GM12891 (cell line): ENCODE measurements around the gene NUBP2.

ENCODE experiments used
- PAX5 ChIP-seq: IDR thresholded peaks from 2 replicates; pipeline ENCODE4 v1.6.1; 2011; ENCODE audit warnings: low read length, moderate library complexity, mild to moderate bottlenecking; ENCODE audit not compliant: insufficient read depth, severe bottlenecking
- POLR2A ChIP-seq: IDR thresholded peaks from 2 replicates; pipeline ENCODE4 v1.6.1; 2011; ENCODE audit warnings: low read depth, low read length, control low read depth
- POLR2AphosphoS5 ChIP-seq: IDR thresholded peaks from 2 replicates; pipeline ENCODE4 v1.6.1; 2011; ENCODE audit warnings: low read depth, low read length, control low read depth
- POU2F2 ChIP-seq: IDR thresholded peaks from 2 replicates; pipeline ENCODE4 v1.6.1; 2011; ENCODE audit warnings: low read depth, mild to moderate bottlenecking, control low read depth, low read length, moderate library complexity
- SPI1 ChIP-seq: IDR thresholded peaks from 2 replicates; pipeline ENCODE4 v1.6.1; 2011; ENCODE audit warnings: low read depth, low read length, control low read depth
- TAF1 ChIP-seq: IDR thresholded peaks from 2 replicates; pipeline ENCODE4 v1.6.1; 2011; ENCODE audit warnings: low read depth, low read length, control low read depth

DNA sequence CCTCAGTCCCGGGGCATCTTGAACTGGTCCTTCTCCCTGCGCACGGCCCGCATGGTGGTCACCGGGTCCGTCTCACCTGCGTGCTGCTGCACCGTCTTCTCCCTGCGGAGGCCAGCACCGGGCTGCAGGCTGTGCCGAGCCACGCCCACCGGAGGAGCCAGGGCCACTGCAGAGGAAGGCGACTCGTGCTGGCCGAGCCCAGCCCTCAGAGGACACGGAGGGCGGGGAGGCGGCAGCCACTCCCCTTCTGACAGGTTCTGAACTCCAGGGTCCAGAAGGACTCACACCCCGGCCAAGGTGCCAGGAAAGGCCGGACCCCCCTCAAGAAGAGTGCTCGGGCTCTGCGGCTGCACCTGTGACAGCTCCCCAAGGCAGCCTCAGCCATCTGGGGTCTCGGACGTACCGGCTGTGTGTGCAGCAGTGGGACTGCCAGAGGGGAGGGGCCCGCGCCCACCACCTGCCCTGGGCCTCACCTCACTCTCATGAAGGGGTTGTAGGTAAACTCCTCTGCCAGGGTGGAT lies 26.6 kb downstream of the NUBP2 start:
- TF ChIP-seq POLR2AphosphoS5 (no peak), TAF1 (no peak), POLR2A (no peak), SPI1 (no peak), PAX5 (no peak), POU2F2 (no peak)
